Activated T-helper 1 cell treated with Interleukin-2 at 50 U/mL for 16 hours (primary cell): ENCODE measurements around the gene NIPBL.
"Not testable (repeated sequence)": the region's sequence is repeated elsewhere in the genome, so short reads cannot be mapped to it uniquely, and the experiment has no call there.

Source experiments
- DNase-seq: peaks from one replicate; pipeline ENCODE4 v3.0.0-alpha.2; 2020; ENCODE audit warnings: low read depth

Gene NIPBL

DNA sequence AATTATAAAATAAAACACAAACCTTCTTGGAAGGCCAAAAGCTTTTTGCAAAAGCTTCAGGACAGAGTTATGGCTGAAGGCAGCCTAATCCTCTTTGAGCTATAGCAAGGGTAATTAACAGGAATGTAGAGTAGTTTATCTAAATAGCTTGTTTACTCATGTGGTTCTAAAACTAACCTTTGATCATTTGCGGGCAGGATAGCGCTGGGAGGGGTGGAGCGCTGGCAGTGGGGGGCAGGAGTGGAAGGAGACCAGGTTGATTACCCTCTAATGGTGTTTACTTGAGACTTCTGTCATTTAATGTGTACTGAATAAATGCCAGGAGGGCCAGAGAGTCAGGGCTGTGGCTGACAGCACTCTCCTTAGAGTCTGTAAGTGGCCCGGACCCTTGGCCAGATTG lies 217.2 kb downstream of the NIPBL start:
- not testable (repeated sequence) for DNase-seq

DNA sequence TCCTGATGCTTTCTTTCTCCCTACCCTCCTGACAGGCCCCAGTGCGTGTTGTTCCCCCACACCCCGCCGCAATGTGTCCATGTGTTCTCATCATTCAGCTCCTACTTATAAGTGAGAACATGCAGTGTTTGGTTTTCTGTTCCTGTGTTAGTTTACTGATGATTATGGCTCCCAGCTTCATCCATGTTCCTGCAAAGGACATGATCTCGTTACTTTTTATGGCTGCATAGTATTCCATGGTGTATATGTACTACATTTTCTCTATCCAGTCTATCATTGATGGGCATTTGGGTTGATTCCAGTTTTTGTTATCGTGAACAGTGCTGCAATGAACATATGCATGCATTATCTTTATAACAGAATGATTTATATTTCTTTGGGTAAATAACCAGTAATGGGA lies 222.7 kb downstream of the NIPBL start:
- DNase-seq, result not testable (repeated sequence)

GRCh38 chr5:37103302-37103701 lies 226.7 kb downstream of the NIPBL start:
- DNase-seq, result no peak

DNA sequence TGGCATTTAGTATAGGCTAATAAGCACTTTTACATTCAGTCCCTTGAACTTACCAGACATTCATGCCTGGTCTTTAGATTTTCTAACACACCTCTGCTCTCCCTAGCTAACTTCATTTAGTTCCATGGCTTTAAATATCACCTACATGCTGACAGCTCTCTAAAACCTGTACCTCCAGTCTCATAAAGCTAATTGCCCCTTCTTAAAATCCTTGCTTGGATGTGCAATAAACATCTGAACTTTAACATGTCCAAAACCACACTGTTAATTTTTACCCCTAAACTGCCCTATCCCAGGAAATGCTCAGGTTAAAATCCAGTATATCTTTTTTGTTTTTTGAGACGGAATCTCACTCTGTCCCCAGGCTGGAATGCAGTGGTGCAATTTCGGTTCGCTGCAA lies 232.8 kb downstream of the NIPBL start:
- DNase-seq, result no peak

DNA sequence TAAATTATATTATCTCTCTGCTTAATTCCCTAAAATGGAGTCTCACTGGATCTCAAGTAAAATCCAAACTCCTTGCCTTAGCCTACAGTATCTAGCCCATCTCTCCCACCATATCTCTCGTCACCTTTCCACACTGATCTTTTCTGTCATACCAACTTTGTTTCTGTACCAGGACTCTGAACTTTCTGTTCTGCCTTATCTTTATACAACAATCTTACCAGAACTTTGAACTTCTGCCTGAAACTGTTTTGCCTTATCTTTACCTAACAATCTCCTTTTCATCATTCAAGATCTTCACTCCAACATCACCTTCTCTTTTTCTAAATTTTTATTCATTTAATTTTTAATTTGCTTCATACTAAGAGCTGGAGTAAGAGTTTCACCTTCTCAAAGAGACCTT lies 233.6 kb downstream of the NIPBL start:
- no peak for DNase-seq

DNA sequence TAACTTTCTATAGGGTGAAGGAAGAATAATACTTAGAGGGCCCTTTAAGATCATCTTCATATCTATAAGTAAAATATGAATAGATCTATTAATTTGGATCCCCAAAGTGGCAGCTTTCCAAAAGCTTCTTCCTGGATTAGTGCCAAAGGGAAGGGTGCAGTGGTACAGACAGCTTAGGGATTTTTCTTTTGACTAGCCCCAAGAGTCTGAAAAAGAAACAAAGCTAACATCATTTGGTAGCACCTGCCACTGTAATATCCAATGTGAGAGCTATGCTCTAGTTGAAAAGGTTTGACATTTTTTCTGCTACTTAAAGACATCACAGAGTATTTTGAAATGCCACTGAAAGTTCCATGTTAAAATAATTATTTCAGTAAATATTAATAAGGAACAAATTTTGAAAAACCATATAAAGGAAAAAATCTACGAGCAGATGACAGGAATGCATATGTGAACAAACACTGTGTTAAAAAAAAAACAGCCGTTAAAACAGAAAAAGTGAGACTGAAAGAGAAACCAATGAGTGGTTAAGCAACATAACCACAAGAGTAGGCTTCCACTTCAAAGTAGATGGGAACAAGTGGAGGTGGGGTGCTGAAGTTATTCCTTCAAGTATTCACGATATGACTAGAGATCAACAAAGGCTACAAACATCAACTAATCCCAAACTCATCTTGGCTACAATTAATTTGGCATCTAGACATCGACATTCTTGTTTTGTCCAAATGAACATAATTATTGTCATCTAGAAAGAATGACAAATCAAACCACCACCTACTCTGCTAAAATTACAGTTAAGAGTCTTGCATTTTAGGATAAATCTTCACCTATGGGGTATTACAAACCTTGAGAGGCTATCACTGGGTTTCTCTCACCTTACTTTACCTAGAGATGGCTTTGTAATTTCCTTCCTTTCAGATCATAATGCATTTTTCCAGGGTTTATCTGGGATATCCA lies 235.1 kb downstream of the NIPBL start:
- DNase-seq, result no peak

DNA sequence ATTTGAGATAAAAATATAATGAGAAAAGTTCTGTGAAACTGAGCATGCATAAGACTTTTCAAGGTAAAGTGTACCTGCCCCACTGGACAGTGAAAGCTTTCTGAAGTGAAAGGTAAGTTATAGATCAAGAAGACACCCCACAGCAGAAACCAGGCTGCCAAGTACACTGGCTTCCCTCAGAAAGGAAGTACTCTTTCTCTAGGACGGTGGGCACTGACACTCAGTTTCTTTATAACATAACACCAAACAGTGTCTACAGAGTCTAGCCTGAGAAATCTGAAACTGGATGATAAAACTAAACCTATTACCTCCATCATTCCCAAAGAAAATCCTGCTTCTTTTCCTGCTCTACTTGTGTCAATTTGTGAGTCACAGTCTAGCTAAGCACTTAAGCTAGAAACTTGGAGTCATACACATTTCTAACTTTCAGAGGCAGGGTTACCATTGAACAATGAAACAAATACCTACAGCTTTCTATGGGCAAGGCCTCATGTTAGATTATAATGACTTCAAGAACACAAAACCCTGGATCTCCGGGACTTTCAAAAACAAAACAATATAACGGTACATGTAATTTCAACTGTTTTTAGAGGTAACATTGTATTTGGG lies 235.9 kb downstream of the NIPBL start:
- no peak for DNase-seq
